ENCODE results near the gene ZNF177.

DNA sequence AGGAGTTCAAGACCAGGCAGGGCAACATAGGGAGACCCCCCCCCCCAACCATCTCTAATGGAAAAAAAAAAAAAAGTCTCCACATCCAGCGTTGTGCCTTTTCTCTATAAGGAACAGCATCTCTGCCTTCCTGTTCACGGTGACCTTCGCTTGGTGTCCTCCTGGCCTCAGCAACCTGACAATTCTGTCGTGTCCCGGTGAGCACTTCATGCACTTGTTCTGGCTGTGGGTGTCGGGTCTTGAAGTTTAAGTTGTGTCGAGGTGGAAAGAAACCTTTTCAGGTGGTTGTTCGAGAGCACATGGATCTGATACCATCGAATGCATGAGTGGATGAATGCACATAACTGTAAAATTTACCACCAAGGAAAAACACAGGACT lies 38.2 kb upstream of the ZNF177 start:
- TF ChIP-seq POLR2AphosphoS5 (IDR thresholded peaks at IDR 0.05), result no peak
- no peak for TF ChIP-seq POLR2A (IDR thresholded peaks at IDR 0.05)
- TF ChIP-seq, protein P1, sequence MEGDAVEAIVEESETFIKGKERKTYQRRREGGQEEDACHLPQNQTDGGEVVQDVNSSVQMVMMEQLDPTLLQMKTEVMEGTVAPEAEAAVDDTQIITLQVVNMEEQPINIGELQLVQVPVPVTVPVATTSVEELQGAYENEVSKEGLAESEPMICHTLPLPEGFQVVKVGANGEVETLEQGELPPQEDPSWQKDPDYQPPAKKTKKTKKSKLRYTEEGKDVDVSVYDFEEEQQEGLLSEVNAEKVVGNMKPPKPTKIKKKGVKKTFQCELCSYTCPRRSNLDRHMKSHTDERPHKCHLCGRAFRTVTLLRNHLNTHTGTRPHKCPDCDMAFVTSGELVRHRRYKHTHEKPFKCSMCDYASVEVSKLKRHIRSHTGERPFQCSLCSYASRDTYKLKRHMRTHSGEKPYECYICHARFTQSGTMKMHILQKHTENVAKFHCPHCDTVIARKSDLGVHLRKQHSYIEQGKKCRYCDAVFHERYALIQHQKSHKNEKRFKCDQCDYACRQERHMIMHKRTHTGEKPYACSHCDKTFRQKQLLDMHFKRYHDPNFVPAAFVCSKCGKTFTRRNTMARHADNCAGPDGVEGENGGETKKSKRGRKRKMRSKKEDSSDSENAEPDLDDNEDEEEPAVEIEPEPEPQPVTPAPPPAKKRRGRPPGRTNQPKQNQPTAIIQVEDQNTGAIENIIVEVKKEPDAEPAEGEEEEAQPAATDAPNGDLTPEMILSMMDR (IDR thresholded peaks at IDR 0.05), result no peak

All from breast epithelium (tissue), 3 donors.